HCT116 (cell line): ENCODE data around the gene CDH13. TPM values are rescaled to one million over a fixed set of nuclear protein-coding genes. Genes with fewer than 3 reads are reported as not detected.

Experiments
- ATAC-seq: fragments of 200-7000 bp; cut with Tn5 transposase; 2 replicates; pipeline ENCODE4 v1.9.1; 2020; ENCODE audit warnings: mild to moderate bottlenecking, moderate library complexity
- BruUV-seq: library from RNA; stranded (reverse); fragments of 400-500 nt; replicated peaks from 2 replicates; lab custom pipeline; 2021; lab: Mats Ljungman, UMichigan
- CTCF ChIA-PET: fragments of 300-600 bp; sonication (Branson Sonifier 250); formaldehyde crosslinking; loops from one replicate; lab custom pipeline; 2021; ENCODE audit warnings: antibody characterized with exemption; lab: Charles Lee
- POLR2A ChIA-PET: fragments of 300-600, 350-600 bp; sonication (Branson Sonifier 250); formaldehyde crosslinking; loops from one replicate; lab custom pipeline; 2021; ENCODE audit warnings: antibody characterized with exemption; lab: Charles Lee
- RAD21 ChIA-PET, 2 experiments: fragments of 300-600 bp; sonication (Branson Sonifier 250); formaldehyde crosslinking; loops; one replicate each; lab custom pipeline; 2023; ENCODE audit warnings: low total read pairs in 2 of 2; ENCODE audit not compliant: uncharacterized antibody in 2 of 2, unreplicated experiment in 2 of 2, low non-redundant PET in 1 of 2; lab: Charles Lee
- DNase-seq: peaks from one replicate; pipeline ENCODE4 v3.0.0-alpha.2; 2010; ENCODE audit warnings: low read depth, low spot score
- H2AFZ ChIP-seq: fragments of 200-600 bp; shearing (Covaris generic), sonication (generic); 2 replicates; pipeline ENCODE4 v1.6.1; 2017; ENCODE audit warnings: low read depth, mixed run types, mixed read lengths, antibody characterized with exemption, low read length; ENCODE audit not compliant: poor library complexity, severe bottlenecking
- H3K27ac ChIP-seq: 2 replicates; pipeline ENCODE4 v1.5.1; 2012; ENCODE audit warnings: low read depth, low read length
- H3K27me3 ChIP-seq: fragments of 200-600 bp; sonication (generic); 2 replicates; pipeline ENCODE4 v1.6.1; 2016; ENCODE audit warnings: mixed run types, low read length, mixed read lengths; ENCODE audit not compliant: insufficient read depth
- H3K36me3 ChIP-seq, 2 experiments: fragments of 200-500 bp in 1 of 2; fragments of 200-600 bp in 1 of 2; sonication (Bioruptor generic) in 1 of 2; sonication (generic) in 1 of 2; 2 replicates each; pipeline versions ENCODE4 v1.5.1 to v1.6.1; 2014 to 2016; ENCODE audit warnings: low read length in 2 of 2, inconsistent platforms in 1 of 2, mixed read lengths in 1 of 2, mixed run types in 1 of 2; ENCODE audit not compliant: insufficient read depth in 2 of 2, control insufficient read depth in 1 of 2
- H3K4me1 ChIP-seq, 2 experiments: fragments of 200-600 bp in 1 of 2; sonication (generic) in 1 of 2; 2 replicates each; pipeline versions ENCODE4 v1.5.1 to v1.6.1; 2012 to 2017; ENCODE audit warnings: low read length in 2 of 2, inconsistent platforms in 1 of 2, mild to moderate bottlenecking in 1 of 2, mixed read lengths in 1 of 2, mixed run types in 1 of 2, moderate library complexity in 1 of 2; ENCODE audit not compliant: insufficient read depth in 2 of 2, control insufficient read depth in 1 of 2
- H3K4me2 ChIP-seq: fragments of 200-600 bp; sonication (generic); 2 replicates; pipeline ENCODE4 v1.6.1; 2017; ENCODE audit warnings: mixed run types, low read length, mixed read lengths
- H3K4me3 ChIP-seq, 2 experiments: fragments of 200-600 bp in 1 of 2; sonication (generic) in 1 of 2; replicated peaks in 1 of 2; 2 replicates each; pipeline ENCODE4 v1.5.1; 2011 to 2016; ENCODE audit warnings: low read length in 2 of 2, control low read depth in 1 of 2, low read depth in 1 of 2, mild to moderate bottlenecking in 1 of 2, mixed read lengths in 1 of 2, mixed run types in 1 of 2
- H3K79me2 ChIP-seq: fragments of 200-600 bp; sonication (generic); 2 replicates; pipeline ENCODE4 v1.6.1; 2017; ENCODE audit warnings: mild to moderate bottlenecking, mixed run types, low read length, moderate library complexity, mixed read lengths; ENCODE audit not compliant: insufficient read depth
- H3K9ac ChIP-seq: fragments of 200-600 bp; sonication (generic); 2 replicates; pipeline ENCODE4 v1.6.1; 2016; ENCODE audit warnings: low read length, mixed read lengths
- H3K9me2 ChIP-seq: fragments of 200-600 bp; sonication (generic), shearing (Covaris generic); 2 replicates; pipeline ENCODE4 v1.6.1; 2017; ENCODE audit warnings: mixed run types, mild to moderate bottlenecking, moderate library complexity; ENCODE audit not compliant: insufficient read depth
- H3K9me3 ChIP-seq, 2 experiments: fragments of 200-500 bp in 1 of 2; fragments of 200-600 bp in 1 of 2; sonication (Bioruptor generic) in 1 of 2; sonication (generic) in 1 of 2; 2 replicates each; pipeline ENCODE4 v1.6.1; 2014 to 2017; ENCODE audit warnings: low read length in 2 of 2, mixed read lengths in 2 of 2, inconsistent platforms in 1 of 2, low read depth in 1 of 2, mild to moderate bottlenecking in 1 of 2, mixed run types in 1 of 2, moderate library complexity in 1 of 2; ENCODE audit not compliant: control insufficient read depth in 1 of 2, insufficient read depth in 1 of 2
- H4K20me1 ChIP-seq: fragments of 200-600 bp; sonication (generic), shearing (Covaris generic); 2 replicates; pipeline ENCODE4 v1.6.1; 2017; ENCODE audit warnings: mixed run types, mild to moderate bottlenecking, moderate library complexity; ENCODE audit not compliant: insufficient read depth
- CBX3 ChIP-seq: IDR thresholded peaks from 2 replicates; pipeline ENCODE4 v1.6.1; 2012; ENCODE audit warnings: low read depth
- EGR1 ChIP-seq: IDR thresholded peaks from 2 replicates; pipeline ENCODE4 v1.6.1; 2012; ENCODE audit warnings: low read depth
- POLR2A ChIP-seq: IDR thresholded peaks from 2 replicates; pipeline ENCODE4 v1.7.0; 2011; ENCODE audit warnings: borderline replicate concordance; ENCODE audit not compliant: insufficient read depth, insufficient read length; ENCODE audit errors: extremely low read depth
- SP1 ChIP-seq: IDR thresholded peaks from 2 replicates; pipeline ENCODE4 v1.6.1; 2012; ENCODE audit warnings: low read depth
- SRF ChIP-seq: IDR thresholded peaks from 2 replicates; pipeline ENCODE4 v1.6.1; 2012; ENCODE audit warnings: low read depth
- TCF7L2 ChIP-seq: IDR thresholded peaks from 2 replicates; pipeline ENCODE4 v1.7.0; 2011; ENCODE audit warnings: borderline replicate concordance, inconsistent platforms; ENCODE audit not compliant: insufficient read depth, insufficient read length; ENCODE audit errors: extremely low read depth
- YY1 ChIP-seq: IDR thresholded peaks from 2 replicates; pipeline ENCODE4 v1.6.1; 2011; ENCODE audit warnings: low read length, low read depth, moderate library complexity, mild to moderate bottlenecking; ENCODE audit not compliant: insufficient replicate concordance; ENCODE audit errors: extremely low read depth
- ZFX ChIP-seq: fragments of 450-650 bp; IDR thresholded peaks from 2 replicates; pipeline ENCODE4 v1.6.1; 2017
- ZNF274 ChIP-seq: fragments of 200-500 bp; sonication (Bioruptor generic); IDR thresholded peaks from 2 replicates; pipeline ENCODE4 v1.6.1; 2014; ENCODE audit warnings: mild to moderate bottlenecking, low read depth, low read length, inconsistent platforms
- intact Hi-C: fragments of 100-400 bp; cut with micrococcal nuclease; formaldehyde crosslinking; loops from 2 replicates; pipeline ENCODE4 v1.10.0; 2022
- total RNA-seq: library from RNA; stranded (reverse); gene quantifications from one replicate; pipeline ENCODE4 v1.2.1, GENCODE V29; 2021; ENCODE audit not compliant: unreplicated experiment
- TF ChIP-seq, protein P1 (sequence below): IDR thresholded peaks from 2 replicates; pipeline ENCODE4 v1.6.1; 2012

Gene CDH13
- total RNA-seq, 1 experiment from 2014 or later = not detected

DNA sequence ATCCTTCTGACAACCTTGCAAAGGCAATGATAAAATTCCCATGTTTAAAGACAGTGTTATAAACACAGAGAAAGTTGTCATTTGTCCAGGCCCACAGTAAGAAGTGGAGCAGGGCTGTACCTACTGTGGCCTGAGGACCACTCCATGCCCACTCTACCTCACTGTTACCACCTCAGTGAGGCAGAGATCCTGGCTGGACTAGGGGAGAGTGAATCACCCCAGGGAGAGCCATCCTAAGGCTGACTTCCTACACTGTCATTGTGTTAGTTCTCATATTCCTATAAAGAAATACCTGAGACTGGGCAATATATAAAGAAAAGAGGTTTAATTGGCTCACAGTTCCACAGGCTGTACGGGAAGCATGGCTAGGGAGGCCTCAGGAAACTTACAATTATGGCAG lies 952.3 kb downstream of the CDH13 start:
- Histone ChIP-seq H3K4me2 (no peak overlapping the region), H3K36me3 (no peaks in the 10 kb centered on the region), H3K9me2 (no peaks in the 10 kb centered on the region), H3K9ac (no peak overlapping the region), H2AFZ (no peak overlapping the region), H3K27ac (no peak overlapping the region), H3K27me3 (peaks cover 15% of the 10 kb centered on the region; the same call in 1 of the 2 replicates), H3K9me3 (no peaks in the 10 kb centered on the region), H4K20me1 (no peaks in the 10 kb centered on the region), H3K4me3 (no peak overlapping the region), H3K79me2 (no peaks in the 10 kb centered on the region), H3K4me1 (no peaks in the 10 kb centered on the region)
- no peak for DNase-seq
- ATAC-seq = no peak
- no TSS peak for BruUV-seq
- ChIA-PET POLR2A (no interaction called here), RAD21 (no interaction called here), CTCF (no interaction called here)
- intact Hi-C loops = no loop called here
- TF ChIP-seq YY1 = no peak
- TF ChIP-seq POLR2A = no peak
- TF ChIP-seq SP1 = no peak
- TF ChIP-seq, protein P1, sequence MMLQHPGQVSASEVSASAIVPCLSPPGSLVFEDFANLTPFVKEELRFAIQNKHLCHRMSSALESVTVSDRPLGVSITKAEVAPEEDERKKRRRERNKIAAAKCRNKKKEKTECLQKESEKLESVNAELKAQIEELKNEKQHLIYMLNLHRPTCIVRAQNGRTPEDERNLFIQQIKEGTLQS = no peak
- TF ChIP-seq EGR1 = no peak
- no peak for TF ChIP-seq TCF7L2
- TF ChIP-seq SRF = no peak
- no peak for TF ChIP-seq ZFX

DNA sequence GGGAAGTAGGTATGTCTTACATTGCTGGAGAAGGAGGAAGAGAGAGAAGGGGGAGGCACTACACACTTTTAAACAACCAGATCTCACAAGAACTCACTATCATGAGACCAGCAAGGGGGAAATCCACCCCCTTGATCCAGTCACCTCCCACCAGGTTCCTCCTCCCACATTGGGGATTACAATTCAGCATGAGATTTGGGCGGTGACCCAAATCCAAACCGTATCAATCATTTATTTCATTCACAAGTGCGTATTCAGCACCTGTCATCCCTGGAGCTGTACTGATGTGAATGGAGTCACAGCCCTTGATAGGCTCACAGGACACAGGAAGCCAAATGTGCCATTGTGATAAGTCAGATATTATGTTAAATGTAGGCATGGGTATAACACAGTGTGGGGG lies 952.7 kb downstream of the CDH13 start:
- DNase-seq = no peak
- POLR2A ChIA-PET = no interaction called here
- Histone ChIP-seq H3K79me2 (no peaks in the 10 kb centered on the region), H3K36me3 (no peaks in the 10 kb centered on the region), H3K4me1 (no peaks in the 10 kb centered on the region), H3K9ac (no peak overlapping the region), H3K4me3 (no peak overlapping the region), H3K9me3 (no peaks in the 10 kb centered on the region), H2AFZ (no peak overlapping the region), H3K27ac (no peak overlapping the region), H3K9me2 (no peaks in the 10 kb centered on the region), H4K20me1 (no peaks in the 10 kb centered on the region), H3K4me2 (no peak overlapping the region), H3K27me3 (peaks cover 14% of the 10 kb centered on the region; the same call in 1 of the 2 replicates)
- CTCF ChIA-PET = no interaction called here
- TF ChIP-seq ZNF274 (no peak), CBX3 (no peak), EGR1 (no peak)
- intact Hi-C loops = no loop called here
- no TSS peak for BruUV-seq
- no peak for ATAC-seq
- RAD21 ChIA-PET = no interaction called here
